Measurements from ENCODE around the gene GTPBP4.

GRCh38 chr10:954396-954795, 33.8 kb upstream of the GTPBP4 start:
- TF ChIP-seq POLR2A (IDR thresholded peaks at IDR 0.05; ENCODE audit: control extremely low read depth in 1 of 2, low read depth in 2 of 2, low read length in 2 of 2) (no peak), POLR2AphosphoS5 (IDR thresholded peaks at IDR 0.05; ENCODE audit: low read depth, low read length) (no peak), HDAC2 (IDR thresholded peaks at IDR 0.05; ENCODE audit: borderline replicate concordance in 1 of 2, low read depth in 2 of 2, low read length in 2 of 2) (no peak), CTCF (IDR thresholded peaks at IDR 0.05; ENCODE audit: control extremely low read depth in 1 of 3, insufficient read depth in 1 of 3, low read depth in 1 of 3, low read length in 3 of 3) (no peak), EP300 (IDR thresholded peaks at IDR 0.05; ENCODE audit: borderline replicate concordance in 1 of 2, low read depth in 2 of 2, low read length in 2 of 2) (no peak), TAF1 (IDR thresholded peaks at IDR 0.05; ENCODE audit: low read depth, low read length) (no peak), SRF (IDR thresholded peaks at IDR 0.05; ENCODE audit: low read depth, low read length) (no peak), CREB1 (IDR thresholded peaks at IDR 0.05) (no peak), GABPA (IDR thresholded peaks at IDR 0.05; ENCODE audit: borderline replicate concordance, insufficient read depth, low read length) (no peak), YY1 (IDR thresholded peaks at IDR 0.05; ENCODE audit: low read depth, low read length) (no peak), ASH2L (IDR thresholded peaks at IDR 0.05; ENCODE audit: low read length) (no peak), CEBPB (IDR thresholded peaks at IDR 0.05; ENCODE audit: low read depth, low read length) (no peak)

Data from H1 (cell line).